SKM-1 treated with dmso at 0.1 percent for 144 hours (cell line): Measurements from ENCODE around the gene SNN.

Source experiments
- DNase-seq: peaks from one replicate; lab custom pipeline; 2025; ENCODE audit not compliant: unreplicated experiment; lab: John Stamatoyannopoulos, UW

SNN gene

GRCh38 chr16:11666103-11667055, 1.9 kb upstream of the SNN start:
- DNase-seq = no peak

GRCh38 chr16:11667221-11667823, 933 bp upstream of the SNN start:
- DNase-seq = no peak

- DNase-seq = no peak
Measured at GRCh38 chr16:11668623-11669379, 546 bp downstream of the SNN start.

GRCh38 chr16:11669380-11670146, 1.3 kb downstream of the SNN start:
- peak; percentile 78 for DNase-seq

GRCh38 chr16:11670171-11671131, 2.2 kb downstream of the SNN start:
- no peak for DNase-seq

GRCh38 chr16:11671271-11671670, 3.0 kb downstream of the SNN start:
- no peak for DNase-seq

- no peak for DNase-seq
Measured at GRCh38 chr16:11671676-11672075, 3.4 kb downstream of the SNN start.

- peak; percentile 56 for DNase-seq
Measured at GRCh38 chr16:11672206-11673090, 4.2 kb downstream of the SNN start.

GRCh38 chr16:11673091-11674000, 5.1 kb downstream of the SNN start:
- no peak for DNase-seq

GRCh38 chr16:11674001-11674817, 6.0 kb downstream of the SNN start:
- DNase-seq = no peak

GRCh38 chr16:11674818-11675560, 6.7 kb downstream of the SNN start:
- no peak for DNase-seq

- no peak for DNase-seq
Measured at GRCh38 chr16:11675561-11676511, 7.6 kb downstream of the SNN start.

- no peak for DNase-seq
Measured at GRCh38 chr16:11676799-11677198, 8.5 kb downstream of the SNN start.

GRCh38 chr16:11677451-11677951, 9.2 kb downstream of the SNN start:
- DNase-seq = no peak
